AG04449 (cell line): Measurements from ENCODE around the gene POLR3F.
"Not testable (repeated sequence)": the region's sequence is repeated elsewhere in the genome, so short reads cannot be mapped to it uniquely, and the experiment has no call there.

Source experiments
- CTCF ChIA-PET: fragments of 350-600 bp; formaldehyde crosslinking; extraction: SDS; loops from one replicate; lab custom pipeline; 2021; ENCODE audit warnings: antibody characterized with exemption; lab: Yijun Ruan, JAX
- POLR2A ChIA-PET: fragments of 400-600, 350-600 bp; formaldehyde crosslinking; extraction: SDS; loops from one replicate; lab custom pipeline; 2020; ENCODE audit warnings: antibody characterized with exemption, inconsistent platforms; lab: Yijun Ruan, JAX
- DNase-seq: peaks from one replicate; pipeline ENCODE4 v3.0.0-alpha.2; 2010; ENCODE audit warnings: low read depth, low spot score
- H3K4me3 ChIP-seq: 2 replicates; pipeline ENCODE4 v1.5.1; 2011; ENCODE audit warnings: low read depth, mild to moderate bottlenecking, control low read depth, low read length
- TF ChIP-seq, protein P1 (sequence below): IDR thresholded peaks from one replicate; pipeline ENCODE4 v1.5.1; 2011; ENCODE audit warnings: mild to moderate bottlenecking, moderate library complexity, low read length, control low read depth, inconsistent platforms; ENCODE audit not compliant: insufficient read depth; ENCODE audit errors: missing control alignments

The POLR3F gene

DNA sequence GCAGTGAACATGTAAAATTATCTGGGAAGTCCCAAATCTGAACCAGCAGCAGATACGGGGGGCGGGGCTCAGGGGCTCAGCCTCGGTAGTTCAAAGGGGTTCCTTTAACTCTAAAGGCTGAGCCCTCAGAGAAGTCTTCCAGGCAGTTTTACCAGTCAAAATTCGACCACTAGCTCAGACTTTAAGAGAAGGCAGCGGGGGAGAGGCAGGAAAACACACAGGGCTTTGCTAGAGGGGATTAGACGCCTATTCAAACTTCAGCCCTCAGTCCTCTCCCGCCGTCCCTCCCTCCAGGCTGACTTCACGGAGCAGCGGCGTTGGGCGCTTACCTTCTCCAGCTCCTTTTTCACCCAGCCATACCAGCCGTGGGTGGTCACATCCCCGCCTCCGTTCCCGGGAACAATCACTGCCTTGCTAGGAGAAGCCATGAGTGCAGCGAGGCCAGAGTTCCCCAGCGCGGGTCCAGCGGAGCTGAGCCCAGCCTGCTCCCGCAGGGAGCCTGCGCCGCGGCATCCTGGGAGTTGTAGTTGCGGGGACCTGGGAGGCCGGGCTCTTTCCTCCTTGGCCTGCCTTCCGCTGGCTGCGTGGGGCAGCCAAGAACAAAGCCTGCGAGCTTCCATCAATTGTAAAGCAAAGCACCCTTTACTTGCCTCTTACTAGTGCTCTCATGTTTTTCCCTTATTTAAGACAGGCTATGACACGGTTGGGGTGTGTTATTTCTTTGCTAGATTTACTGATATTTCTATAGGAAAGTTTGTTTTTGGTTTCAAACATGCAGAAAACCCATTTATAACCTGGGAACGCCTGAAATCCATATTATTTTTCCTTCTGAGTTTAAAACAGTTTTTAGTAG lies 29.8 kb downstream of the POLR3F start, which contains the start of gene RBBP9:
Gene RBBP9 (minus strand): TSS at position 486 of the 853 bp plus-strand sequence. CDS start 58 bp downstream, at position 428.
- H3K4me3 ChIP-seq = peak within 1 kb of the TSS; percentile 91
- POLR2A ChIA-PET = interaction anchor here (1.1 to 2.6 kb wide), 3 partner anchors 10 to 30 kb away, joined by 3 to 16 read pairs (median 4); partner anchors contain the start of genes DZANK1, POLR3F and SEC23B
- peak; percentile 1 for DNase-seq
- CTCF ChIA-PET = interaction anchor here (1.1 to 2.0 kb wide), 3 partner anchors 10 to 135 kb away, joined by 3 to 12 read pairs (median 4); partner anchors contain the start of genes POLR3F and SEC23B
- TF ChIP-seq, protein P1, sequence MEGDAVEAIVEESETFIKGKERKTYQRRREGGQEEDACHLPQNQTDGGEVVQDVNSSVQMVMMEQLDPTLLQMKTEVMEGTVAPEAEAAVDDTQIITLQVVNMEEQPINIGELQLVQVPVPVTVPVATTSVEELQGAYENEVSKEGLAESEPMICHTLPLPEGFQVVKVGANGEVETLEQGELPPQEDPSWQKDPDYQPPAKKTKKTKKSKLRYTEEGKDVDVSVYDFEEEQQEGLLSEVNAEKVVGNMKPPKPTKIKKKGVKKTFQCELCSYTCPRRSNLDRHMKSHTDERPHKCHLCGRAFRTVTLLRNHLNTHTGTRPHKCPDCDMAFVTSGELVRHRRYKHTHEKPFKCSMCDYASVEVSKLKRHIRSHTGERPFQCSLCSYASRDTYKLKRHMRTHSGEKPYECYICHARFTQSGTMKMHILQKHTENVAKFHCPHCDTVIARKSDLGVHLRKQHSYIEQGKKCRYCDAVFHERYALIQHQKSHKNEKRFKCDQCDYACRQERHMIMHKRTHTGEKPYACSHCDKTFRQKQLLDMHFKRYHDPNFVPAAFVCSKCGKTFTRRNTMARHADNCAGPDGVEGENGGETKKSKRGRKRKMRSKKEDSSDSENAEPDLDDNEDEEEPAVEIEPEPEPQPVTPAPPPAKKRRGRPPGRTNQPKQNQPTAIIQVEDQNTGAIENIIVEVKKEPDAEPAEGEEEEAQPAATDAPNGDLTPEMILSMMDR = no peak

DNA sequence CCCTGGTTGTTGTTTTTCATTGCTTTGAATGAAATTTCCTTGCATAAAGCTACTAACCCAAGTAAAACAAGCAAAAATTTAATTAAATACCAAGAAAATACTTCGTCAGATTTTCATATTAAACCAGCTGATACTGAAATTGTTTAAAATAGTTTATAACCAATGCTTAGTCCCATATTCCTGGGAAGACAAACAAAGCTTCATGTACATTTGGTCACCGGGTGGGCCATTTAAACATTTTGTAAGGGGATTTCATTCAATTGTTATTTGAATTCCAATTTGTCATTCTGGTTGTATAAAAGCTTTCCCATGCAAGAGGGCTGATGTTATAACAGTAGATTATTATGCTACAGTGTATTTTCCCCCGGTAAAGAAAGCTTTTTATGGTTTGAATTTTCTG lies 30.4 kb downstream of the POLR3F start:
- TF ChIP-seq, protein P1 = no peak
- ChIA-PET CTCF (interaction anchor here (1.1 to 2.0 kb wide), 3 partner anchors 10 to 135 kb away, joined by 3 to 12 read pairs (median 4); partner anchors contain the start of genes POLR3F and SEC23B), POLR2A (interaction anchor here (1.1 to 2.6 kb wide), 3 partner anchors 10 to 31 kb away, joined by 3 to 16 read pairs (median 4); partner anchors contain the start of genes DZANK1, POLR3F and SEC23B)
- DNase-seq = no peak
- H3K4me3 ChIP-seq = no peak overlapping the region

DNA sequence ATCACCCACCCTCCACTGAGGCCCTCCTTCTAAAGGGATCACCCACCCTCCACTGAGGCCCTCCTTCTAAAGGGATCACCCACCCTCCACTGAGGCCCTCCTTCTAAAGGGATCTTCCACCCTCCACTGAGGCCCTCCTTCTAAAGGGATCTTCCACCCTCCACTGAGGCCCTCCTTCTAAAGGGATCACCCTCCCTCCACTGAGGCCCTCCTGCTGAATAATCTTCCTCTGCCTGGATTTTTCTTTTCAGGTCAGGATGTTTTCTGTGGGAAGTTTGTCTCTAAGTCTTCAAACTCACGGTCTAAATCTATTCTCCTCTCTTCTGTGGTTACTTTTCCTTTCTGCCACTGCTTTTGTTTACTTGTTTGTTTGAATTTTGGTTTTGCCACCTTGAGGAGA lies 34.5 kb downstream of the POLR3F start:
- DNase-seq, POLR2A ChIA-PET, H3K4me3 ChIP-seq, CTCF ChIA-PET: not testable (repeated sequence)

DNA sequence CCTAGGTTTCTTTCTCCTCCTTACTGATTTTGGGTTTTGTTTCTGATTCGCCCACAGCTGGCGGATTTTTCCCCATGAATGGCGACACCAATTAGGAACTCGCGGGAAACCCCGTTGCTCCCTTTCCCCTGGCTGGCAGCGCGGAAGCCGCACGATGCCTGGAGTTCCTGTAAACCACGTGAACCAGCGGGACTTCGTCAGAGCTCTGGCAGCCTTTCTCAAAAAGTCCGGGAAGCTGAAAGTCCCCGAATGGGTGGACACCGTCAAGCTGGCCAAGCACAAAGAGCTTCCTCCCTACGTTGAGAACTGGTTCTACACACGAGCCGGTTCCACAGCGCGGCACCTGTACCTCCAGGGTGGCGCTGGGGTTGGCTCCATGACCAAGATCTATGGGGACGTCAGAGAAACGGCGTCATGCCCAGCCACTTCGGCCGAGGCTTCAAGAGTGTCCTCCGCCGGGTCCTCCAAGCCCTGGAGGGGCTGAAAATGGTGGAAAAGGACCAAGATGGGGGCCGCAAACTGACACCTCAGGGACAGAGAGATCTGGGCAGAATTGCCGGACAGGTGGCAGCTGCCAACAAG lies 37.4 kb downstream of the POLR3F start:
- TF ChIP-seq, protein P1 = no peak
- CTCF ChIA-PET = no interaction called here
- DNase-seq = no peak
- POLR2A ChIA-PET = no interaction called here
- H3K4me3 ChIP-seq = no peak overlapping the region

DNA sequence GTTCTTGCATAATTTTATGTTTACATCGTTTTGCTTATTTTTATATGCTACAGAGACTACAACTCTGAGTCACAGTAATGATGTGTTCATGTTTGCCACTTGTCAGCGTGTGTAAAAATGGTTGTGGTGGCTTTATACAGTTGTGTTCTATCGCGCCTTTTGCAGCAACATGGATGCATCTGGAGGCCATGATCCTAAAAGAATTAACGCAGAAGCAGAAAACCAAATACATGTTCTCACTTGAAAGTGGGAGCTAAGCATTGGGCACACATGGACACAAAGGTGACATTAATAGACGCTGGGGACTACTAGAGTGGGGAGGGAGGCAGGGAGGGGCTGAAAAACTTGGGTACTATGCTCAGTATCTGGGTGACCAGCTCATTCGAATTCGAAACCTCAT lies 39.6 kb downstream of the POLR3F start:
- no peak for DNase-seq
- ChIA-PET POLR2A (interaction anchor here (0.6 to 1.7 kb wide), 3 partner anchors 10 to 65 kb away, joined by 3 to 16 read pairs (median 5); partner anchors contain the start of genes DZANK1, POLR3F and RBBP9), CTCF (interaction anchor here (1.2 to 2.3 kb wide), 2 partner anchors 10 to 93 kb away, joined by 4 to 12 read pairs; partner anchors contain the start of gene RBBP9)
- TF ChIP-seq, protein P1 = no peak
- H3K4me3 ChIP-seq = peak overlapping the region; percentile 87
